GM12891 (cell line): ENCODE results near the gene SFI1.

Experiments used
- PAX5 ChIP-seq: IDR thresholded peaks from 2 replicates; pipeline ENCODE4 v1.6.1; 2011; ENCODE audit warnings: low read length, moderate library complexity, mild to moderate bottlenecking; ENCODE audit not compliant: insufficient read depth, severe bottlenecking
- POLR2A ChIP-seq: IDR thresholded peaks from 2 replicates; pipeline ENCODE4 v1.6.1; 2011; ENCODE audit warnings: low read depth, low read length, control low read depth
- POLR2AphosphoS5 ChIP-seq: IDR thresholded peaks from 2 replicates; pipeline ENCODE4 v1.6.1; 2011; ENCODE audit warnings: low read depth, low read length, control low read depth
- POU2F2 ChIP-seq: IDR thresholded peaks from 2 replicates; pipeline ENCODE4 v1.6.1; 2011; ENCODE audit warnings: low read depth, mild to moderate bottlenecking, control low read depth, low read length, moderate library complexity
- SPI1 ChIP-seq: IDR thresholded peaks from 2 replicates; pipeline ENCODE4 v1.6.1; 2011; ENCODE audit warnings: low read depth, low read length, control low read depth
- TAF1 ChIP-seq: IDR thresholded peaks from 2 replicates; pipeline ENCODE4 v1.6.1; 2011; ENCODE audit warnings: low read depth, low read length, control low read depth

GRCh38 chr22:31465307-31465706 is 31.0 kb upstream of the SFI1 start:
- no peak for TF ChIP-seq POLR2AphosphoS5
- no peak for TF ChIP-seq POLR2A
- TF ChIP-seq PAX5, result no peak
- TF ChIP-seq POU2F2, result no peak
- TF ChIP-seq TAF1, result no peak
- no peak for TF ChIP-seq SPI1
